EH (cell line): Measurements from ENCODE around the gene IGF2BP3.
"Not testable (repeated sequence)": the region's sequence is repeated elsewhere in the genome, so short reads cannot be mapped to it uniquely, and the experiment has no call there.

Experiments used
- DNase-seq: peaks from one replicate; pipeline ENCODE4 v3.0.0-alpha.2; 2015; ENCODE audit warnings: low read depth

IGF2BP3 gene

DNA sequence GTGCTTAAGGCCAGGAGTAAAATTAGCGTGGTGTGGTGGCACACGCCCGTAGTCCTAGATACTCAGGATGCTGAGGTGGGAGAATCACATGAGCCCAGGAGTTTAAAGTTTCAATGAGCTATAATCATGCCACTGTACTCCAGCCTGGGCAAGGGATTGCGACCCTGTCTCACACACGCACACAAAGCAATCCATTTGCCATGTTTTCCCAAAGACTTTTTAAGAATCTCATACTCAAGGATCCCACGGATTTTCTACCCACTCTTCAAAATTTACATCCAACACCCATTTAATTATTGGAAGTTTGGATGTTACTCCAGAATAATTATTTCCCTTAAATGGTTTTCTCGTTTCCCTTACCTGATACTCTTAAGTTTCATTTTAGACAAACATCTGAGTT lies 47.9 kb downstream of the IGF2BP3 start:
- no peak for DNase-seq

DNA sequence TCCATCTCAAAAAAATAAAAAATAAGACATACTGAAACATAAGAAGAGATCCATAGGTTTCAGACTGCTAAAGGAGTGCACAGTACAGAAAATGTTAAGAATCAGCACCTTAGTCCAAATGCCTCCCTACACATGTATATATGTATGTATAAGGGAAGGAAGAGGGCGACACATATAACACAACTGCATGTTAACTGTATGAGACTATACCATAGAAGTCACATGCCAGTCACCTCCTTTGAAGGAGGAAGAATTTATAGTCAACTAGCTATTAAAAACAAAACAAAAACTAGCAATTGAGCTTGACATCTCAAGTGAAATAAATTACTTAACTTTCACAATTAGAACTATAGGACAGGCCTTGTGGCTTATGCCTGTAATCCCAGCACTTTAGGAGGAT lies 50.4 kb downstream of the IGF2BP3 start:
- DNase-seq, result no peak

DNA sequence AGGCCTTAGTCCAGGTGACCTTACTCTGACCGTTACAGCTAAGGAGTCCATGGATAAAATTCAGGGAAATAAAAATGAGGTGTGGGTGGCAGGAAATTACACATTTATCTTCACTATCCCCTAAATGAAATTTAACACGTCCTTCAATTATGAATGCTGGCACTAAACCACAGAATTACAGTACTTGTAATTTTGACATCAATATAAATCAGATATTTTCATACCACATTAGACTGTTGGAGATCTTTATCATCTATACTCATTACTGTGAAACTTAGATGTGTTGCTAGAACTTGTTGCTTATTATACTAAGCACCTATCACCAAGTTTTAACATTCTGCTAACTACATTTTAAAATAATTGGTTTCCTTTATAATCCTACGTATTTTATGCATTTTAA lies 51.1 kb downstream of the IGF2BP3 start:
- no peak for DNase-seq

DNA sequence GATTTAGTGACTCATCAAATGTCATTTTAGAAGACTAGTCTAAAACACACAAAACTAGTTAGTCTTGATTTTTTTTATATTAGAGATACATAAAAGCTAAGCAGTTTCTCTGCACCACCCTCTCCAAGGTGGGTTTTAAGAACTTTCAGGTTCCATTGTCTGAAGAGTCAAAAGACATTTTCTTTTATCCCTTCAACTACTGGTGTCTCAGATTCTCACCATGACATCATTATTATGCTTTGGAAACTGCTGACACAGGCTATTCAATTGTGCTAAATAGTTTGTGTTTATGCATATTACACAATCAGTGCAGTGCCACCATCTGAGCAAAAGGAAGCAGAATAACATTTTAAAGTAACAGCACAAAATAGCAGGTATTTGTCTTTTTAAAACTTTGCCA lies 52.2 kb downstream of the IGF2BP3 start:
- peak; percentile 10 for DNase-seq

DNA sequence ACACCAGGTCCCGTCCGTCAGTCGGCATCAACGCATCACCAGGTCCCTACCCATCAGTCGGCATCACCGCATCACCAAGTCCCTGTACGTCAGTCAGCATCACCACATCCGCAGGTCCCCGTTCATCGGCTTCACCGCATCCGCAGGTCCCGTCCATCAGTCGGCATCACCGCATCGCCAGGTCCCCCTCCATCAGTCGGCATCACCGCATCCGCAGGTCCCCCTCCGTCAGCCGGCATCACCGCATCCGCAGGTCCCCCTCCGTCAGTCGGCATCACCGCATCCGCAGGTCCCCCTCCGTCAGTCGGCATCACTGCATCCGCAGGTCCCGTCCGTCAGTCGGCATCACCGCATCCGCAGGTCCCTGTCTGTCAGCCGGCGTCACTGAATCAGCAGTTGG lies 55.1 kb downstream of the IGF2BP3 start:
- no peak for DNase-seq

DNA sequence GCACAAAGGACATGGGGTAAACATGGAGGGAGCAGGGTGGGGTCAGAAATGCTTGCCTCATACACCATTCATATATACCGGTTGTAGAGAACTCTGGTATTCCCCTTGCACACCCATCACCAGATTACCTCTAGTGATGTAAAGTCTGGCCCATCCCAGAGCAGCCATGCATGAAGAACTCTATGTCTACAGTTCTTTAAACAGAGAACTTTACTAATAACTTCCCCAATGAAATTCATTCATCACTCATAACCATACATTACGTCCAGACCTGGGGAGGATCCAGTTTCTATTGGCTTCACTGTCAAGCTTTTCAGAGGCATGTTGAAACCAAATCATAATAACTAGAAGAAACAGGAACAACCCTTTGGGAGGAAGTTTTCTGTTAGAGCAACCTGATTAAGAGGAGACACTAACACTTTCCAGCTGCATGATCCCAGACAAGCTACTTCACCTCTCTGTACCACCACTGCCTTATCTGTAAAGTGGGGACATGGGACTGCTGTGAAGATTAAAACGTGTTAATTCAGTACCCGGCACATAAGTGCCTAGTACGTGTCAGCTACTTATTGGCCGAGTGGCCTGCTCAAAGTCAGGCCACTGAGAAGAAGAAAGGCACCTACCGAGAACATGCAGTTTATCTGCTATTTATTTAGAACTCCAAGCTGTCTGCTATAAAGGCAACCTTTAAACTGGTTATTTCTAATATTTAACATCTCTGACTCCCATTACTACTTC lies 59.7 kb downstream of the IGF2BP3 start:
- no peak for DNase-seq

DNA sequence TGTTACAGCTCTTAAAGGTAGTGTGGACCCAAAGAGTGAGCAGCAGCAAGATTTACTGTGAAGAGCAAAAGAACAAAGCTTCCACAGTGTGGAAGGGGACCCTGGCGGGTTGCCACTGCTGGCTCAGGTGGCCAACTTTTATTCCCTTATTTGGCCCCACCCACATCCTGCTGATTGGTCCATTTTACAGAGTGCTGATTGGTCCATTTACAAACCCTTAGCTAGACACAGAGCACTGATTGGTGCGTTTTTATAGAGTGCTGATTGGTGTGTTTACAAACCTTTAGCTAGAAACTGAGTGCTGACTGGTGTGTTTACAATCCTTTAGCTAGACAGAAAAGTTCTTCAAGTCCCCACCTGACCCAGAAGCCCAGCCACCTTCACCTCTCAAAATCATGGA lies 63.7 kb downstream of the IGF2BP3 start:
- not testable (repeated sequence) for DNase-seq

DNA sequence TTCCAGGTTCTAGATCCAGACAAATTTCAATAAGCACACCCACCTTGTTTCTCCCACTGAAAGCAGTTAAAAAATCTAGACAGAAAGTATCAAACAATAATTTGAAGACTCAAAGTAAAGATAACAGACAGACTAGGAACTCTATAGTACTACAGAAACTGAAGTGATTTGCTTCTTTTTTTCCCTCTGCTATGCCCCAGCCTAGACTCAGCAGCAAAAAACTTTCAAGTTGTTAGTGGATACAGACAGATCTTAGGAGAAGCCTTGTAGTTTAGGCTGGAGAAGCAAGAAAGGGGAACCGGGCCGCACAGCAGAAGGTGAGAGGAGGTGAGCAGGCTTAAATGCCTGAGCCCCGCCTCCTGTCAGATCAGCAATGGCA lies 65.1 kb downstream of the IGF2BP3 start:
- DNase-seq, result no peak

DNA sequence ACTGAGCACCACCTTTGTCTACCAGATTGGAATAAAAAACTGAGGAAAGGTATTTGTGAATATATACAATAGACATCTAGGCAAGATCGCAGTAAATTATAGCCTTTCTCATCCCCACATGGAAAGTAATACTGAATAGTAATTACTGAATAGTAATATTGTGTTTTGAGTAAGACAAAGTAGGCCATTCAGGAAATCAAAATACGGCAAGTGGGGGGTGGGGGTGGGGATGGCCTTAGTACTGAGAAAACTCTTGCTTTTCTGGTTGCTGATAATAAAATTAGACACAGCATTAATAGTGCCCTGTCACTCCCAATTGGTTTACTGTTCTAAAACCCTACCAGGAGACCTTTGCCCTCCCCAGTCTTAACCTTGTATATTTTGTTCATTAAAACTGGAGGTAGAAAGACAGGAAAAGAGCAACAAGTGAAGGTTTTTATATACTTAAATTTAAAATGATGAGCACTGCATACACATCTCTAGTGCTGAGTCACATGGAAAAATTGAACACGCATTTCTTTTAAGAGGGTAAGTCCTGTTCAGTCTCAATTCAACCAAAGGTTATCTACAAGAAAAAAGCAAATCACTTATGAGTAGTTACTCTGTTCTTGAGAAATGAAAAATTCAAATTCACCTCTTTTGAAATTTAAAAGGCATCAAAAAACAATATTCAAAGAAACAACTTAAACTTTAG lies 65.6 kb downstream of the IGF2BP3 start:
- DNase-seq, result no peak

DNA sequence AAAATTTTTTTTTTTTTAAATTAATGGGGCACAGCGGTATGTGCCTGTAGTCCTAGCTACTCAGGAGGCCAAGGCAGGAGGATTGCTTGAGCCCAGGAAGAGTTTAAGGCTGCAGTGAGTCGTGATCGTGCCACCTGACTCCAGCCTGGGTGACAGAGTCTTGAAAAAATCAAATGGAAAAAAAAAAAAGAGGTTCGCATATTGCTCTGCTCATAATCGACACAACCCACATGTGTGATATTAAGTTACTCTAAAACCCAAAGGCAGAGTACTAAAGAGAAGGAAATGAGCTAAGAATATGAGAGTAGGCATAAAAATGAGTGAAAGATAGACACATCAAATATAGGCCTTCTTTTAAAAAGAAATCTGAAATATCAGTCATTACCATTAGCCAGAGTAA lies 66.3 kb downstream of the IGF2BP3 start:
- DNase-seq, result no peak

DNA sequence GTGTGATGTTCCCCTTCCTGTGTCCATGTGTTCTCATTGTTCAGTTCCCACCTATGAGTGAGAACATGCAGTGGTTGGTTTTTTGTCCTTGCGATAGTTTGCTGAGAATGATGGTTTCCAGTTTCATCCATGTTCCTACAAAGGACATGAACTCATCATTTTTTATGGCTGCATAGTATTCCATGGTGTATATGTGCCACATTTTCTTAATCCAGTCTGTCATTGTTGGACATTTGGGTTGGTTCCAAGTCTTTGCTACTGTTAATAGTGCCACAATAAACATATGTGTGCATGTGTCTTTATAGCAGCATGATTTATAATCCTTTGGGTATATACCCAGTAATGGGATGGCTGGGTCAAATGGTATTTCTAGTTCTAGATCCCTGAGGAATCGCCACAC lies 72.2 kb downstream of the IGF2BP3 start:
- not testable (repeated sequence) for DNase-seq

DNA sequence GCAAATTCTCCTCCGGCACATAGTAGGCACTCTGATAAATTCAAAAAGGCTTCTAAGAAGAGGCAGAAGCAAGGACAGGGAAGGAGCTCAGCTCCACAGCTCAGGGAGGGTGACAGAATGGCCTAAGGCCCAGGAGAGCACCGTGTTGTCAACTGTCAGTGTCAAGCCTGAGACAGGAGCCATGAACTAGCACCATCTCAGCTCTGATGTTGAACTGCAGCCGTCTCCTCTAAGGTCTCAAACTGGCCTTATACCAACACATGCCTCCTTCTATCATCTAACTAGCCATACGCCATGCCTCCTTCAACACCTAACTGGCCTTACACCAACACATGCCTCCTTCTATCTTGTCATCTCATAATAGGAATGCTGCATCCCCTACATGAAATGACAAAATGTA lies 73.0 kb downstream of the IGF2BP3 start:
- no peak for DNase-seq

DNA sequence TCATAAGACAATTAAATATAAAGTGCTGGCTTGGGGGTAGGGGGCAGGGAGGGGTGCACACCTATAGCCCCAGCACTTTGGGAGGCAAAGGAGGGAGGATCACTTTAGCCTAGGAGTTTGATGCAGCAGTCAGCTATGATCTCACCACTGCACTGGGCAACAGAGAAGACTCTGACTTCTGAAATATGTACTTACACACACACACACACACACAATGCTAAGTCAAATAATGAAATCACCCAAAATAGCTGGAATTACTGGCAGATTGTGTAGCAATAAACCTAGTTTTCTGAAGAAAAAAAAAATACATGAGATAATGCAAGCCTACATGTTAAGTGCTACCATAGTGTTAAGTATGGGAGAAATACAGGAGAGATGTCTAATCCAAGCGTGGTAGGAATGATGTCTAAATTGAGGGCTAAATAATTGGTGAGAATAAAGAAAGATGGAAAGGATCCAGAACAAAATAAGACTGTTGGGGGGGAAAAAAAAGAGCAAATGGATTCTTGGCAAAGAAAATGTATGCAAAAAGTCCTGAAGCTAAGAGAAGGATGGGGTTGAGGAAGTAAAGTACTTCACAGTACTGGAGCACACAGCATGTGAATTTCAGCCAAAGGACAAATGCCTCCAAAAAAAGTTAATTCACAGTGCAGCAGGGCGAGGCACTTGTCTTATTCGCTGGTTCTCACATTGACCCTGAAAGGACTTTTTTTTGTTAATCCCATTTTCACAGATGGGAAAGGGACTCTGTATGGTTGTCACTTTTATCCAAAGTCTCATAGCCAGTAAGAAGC lies 73.9 kb downstream of the IGF2BP3 start:
- peak; percentile 67 for DNase-seq

DNA sequence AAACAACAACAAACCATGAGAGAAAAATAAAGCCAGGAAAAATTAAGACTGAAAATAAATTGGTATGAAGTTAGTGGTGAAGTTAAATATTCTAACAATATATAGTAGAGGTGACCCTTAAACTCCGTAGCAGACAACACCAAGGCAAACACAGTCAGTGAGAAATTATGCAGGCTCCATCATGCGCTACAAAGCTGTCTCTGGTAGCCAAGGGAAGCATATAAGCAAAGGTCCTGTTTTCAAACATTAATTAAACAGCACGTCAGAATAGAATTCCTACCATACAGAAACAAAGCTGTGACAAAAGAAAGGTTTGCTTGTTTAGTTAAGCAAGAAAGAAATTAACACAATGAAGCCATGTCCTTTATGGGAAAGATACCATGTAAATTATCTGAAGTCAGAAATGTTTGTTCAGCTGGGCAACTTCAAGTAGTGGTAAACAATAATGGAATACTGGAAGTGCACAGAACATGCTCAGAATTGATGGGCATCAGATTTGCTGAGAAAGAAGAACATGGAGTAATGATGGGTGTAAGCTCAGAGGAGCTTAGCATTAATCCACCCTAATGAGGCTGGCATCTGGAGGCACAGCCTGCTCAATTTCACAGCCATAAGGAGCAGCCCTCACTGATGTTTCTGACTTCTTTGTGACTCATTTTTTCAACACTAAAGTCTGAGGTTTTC lies 75.7 kb downstream of the IGF2BP3 start:
- DNase-seq, result peak; percentile 34

DNA sequence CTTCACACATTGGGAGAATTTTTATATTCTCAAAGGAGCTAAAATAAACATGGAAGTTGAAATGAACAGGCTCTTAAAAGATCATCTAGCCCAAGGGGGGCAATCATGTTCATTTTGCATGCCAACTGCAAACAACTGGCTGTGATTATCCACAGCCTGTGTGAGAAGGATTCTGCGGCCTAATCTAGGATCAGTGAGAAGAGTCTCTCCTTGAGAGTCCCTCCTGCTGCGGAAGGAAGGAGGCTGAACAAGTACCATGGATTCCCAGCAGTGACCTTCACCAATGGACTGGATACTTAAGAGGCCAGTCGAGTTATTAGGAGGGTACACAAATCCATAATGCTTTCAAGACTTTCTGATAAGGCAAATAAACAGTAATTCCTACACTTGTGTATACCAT lies 76.7 kb downstream of the IGF2BP3 start:
- DNase-seq, result no peak

DNA sequence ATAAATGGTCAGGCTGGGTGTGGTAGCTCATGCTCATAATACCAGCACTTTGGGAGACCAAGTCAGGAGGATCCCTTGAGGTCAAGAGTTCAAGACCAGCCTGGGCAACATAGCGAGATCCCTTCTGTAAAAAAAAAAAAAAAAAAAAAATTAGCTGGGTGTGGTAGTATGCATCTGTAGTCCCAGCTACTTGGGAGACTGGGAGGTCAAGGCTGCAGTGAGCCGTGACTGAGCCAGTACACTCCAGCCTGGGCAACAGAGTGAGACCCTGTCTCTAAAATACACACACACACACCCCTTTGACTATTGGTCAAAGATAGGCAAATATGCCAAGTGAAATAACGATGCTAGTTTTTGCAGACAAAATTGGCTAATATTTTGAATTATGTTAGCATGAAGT lies 80.6 kb downstream of the IGF2BP3 start:
- DNase-seq, result no peak

DNA sequence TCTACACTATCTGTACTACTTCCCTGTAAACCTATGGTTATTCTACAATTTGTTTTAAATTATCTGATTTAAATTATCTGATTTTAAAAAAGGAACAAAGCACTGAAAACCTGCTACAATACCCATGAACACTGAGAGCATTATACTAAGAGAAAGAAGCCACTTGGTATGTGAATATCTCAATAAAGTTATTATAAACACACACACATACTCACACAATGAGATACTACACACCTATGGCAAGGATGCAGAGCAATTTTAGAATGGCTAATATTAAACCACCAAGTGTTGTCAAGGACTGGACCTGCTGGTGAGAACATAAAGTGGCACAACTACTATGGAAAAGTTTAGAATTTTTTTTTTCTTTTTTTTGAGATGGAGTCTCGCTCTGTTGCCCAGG lies 82.7 kb downstream of the IGF2BP3 start:
- DNase-seq, result no peak

DNA sequence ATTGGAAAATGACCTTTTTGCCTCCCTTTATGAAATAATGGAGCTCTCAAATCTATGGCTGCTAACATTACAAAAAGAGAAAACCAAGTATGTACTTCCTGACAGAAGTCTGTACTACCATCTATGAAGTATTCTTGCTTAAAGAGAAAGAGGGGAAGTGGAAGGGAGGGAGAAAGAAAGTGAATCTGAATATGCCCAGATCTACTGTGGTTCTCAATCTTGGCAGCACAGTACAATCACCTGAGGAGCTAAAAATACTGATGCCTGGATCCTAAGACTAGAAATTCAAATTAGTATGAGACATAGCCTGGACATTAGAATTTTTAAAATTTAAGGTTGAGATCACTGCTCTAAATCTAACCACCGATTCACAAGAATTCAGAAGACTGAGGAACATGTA lies 85.2 kb downstream of the IGF2BP3 start:
- DNase-seq, result no peak

DNA sequence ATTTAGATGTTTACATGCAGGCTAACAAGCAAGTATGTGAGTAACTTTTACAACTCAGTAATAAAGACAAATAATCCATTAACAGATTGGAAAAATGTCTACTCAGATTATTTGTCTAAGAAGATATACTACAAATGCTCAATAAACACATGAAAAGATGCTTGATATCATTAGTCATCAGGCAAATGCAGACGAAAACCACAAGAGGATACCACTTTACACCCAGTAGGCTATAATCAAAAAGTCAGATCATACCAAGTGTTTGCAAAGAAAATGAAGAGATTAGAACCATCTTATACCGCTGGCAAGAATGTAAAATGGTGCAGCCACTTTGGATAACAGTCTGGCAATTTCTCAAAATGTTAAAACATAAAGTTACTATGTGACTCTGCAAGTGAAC lies 87.1 kb downstream of the IGF2BP3 start:
- peak; percentile 53 for DNase-seq

DNA sequence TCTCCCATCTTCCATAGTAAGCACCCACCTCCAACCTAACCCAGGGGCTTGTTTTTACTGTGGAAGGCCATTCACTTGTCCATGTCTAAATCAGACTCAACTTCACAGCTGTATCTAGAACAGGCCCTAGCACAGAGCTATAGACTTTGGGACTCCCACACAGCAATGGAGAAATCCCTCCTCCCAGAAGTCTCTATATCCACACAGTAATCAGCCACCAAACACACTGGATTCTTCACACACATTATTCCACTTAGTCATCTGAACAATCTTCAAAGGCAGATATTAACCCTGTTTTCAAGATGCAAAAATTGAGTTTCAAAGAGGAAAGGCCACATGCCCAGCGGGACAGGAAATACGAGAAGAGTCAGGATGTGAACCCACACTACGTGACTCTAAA lies 89.3 kb downstream of the IGF2BP3 start:
- no peak for DNase-seq

DNA sequence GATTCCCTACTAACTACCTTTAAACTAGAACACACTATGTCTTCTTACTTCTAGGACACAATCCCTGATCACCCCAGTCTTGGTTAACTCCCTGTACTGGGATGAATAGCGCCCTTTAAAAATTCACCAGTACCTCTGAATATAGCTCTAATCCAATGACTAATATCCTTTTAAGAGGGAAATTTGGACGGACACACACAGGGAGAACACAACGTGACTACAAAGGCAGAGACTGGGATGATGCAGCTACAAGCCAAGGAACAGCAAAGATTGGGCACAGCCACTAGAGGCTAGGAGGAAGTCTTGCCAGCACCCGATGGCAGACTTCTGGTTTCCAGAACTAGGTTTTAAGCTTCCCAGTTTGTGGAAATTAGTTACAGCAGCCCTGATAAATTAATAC lies 89.7 kb downstream of the IGF2BP3 start:
- no peak for DNase-seq

DNA sequence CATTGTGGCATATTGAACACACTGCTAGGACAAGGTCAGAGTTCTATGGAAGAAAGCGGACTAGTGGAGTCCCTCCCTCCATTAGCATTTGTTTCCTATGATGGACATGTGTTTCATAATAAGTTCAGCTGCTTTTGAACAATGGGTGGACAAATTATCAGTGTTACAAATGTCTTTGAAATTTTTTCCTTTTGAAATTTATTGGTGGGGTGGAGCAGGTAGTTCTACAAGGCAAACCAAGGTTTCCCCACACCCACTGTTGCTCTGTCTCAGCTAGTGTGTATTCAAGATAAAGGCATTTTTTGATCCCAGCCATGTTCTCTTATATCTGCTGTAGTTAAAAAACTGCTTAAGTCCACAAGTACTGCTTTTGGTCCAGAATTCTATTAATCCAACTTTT lies 91.3 kb downstream of the IGF2BP3 start:
- no peak for DNase-seq

DNA sequence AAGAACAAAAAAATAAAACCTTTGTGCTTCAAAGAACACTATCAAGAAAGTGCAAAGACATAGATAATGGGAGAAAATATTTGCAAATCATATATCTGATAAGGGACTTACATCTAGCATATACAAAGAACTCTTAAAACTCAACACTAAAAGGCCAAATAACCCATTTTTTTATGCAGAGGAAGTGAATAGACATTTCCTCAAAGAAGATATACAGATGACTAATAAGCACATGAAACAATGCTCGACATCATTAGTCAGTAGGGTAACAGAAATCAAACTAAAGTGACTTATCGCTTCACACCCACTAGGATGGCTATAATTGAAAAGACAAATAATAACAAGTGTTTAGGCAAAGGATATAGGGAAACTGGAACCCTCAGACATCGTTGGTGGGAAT lies 93.2 kb downstream of the IGF2BP3 start:
- DNase-seq, result peak; percentile 31
